GM11168 (cell line): ENCODE results near the gene EBLN2.
"Not testable (repeated sequence)": the region's sequence is repeated elsewhere in the genome, so short reads cannot be mapped to it uniquely, and the experiment has no call there.

Experiments
- in situ Hi-C: fragments of 300-500 bp; cut with MboI; formaldehyde crosslinking; loops from one replicate; pipeline ENCODE4 v1.12.0; 2022; ENCODE audit warnings: low sequenced_read_pairs; ENCODE audit not compliant: unreplicated experiment

The EBLN2 gene

GRCh38 chr3:73056014-73056844 lies 5.2 kb upstream of the EBLN2 start:
- in situ Hi-C loops: no loop called here

- in situ Hi-C loops: no loop called here
Measured at GRCh38 chr3:73056845-73057150, 4.7 kb upstream of the EBLN2 start.

- in situ Hi-C loops: no loop called here
Measured at GRCh38 chr3:73060302-73060723, 1.1 kb upstream of the EBLN2 start.

GRCh38 chr3:73066243-73066642 lies 4.8 kb downstream of the EBLN2 start:
- in situ Hi-C loops: not testable (repeated sequence)

- in situ Hi-C loops: no loop called here
Measured at GRCh38 chr3:73068419-73068818, 7.0 kb downstream of the EBLN2 start.

- in situ Hi-C loops: no loop called here
Measured at GRCh38 chr3:73069187-73069586, 7.7 kb downstream of the EBLN2 start.

GRCh38 chr3:73069775-73070444 lies 8.5 kb downstream of the EBLN2 start:
- in situ Hi-C loops: loop anchor here (5.0 kb wide), 1 partner anchor 128 kb away; no protein-coding TSS in a partner anchor

GRCh38 chr3:73070675-73071575 lies 9.5 kb downstream of the EBLN2 start:
- in situ Hi-C loops: loop anchor here (5.0 kb wide), 1 partner anchor 129 kb away; no protein-coding TSS in a partner anchor

GRCh38 chr3:73071952-73072351 lies 10.5 kb downstream of the EBLN2 start:
- in situ Hi-C loops: loop anchor here (5.0 kb wide), 1 partner anchor 130 kb away; no protein-coding TSS in a partner anchor

GRCh38 chr3:73072634-73073033 lies 11.2 kb downstream of the EBLN2 start:
- in situ Hi-C loops: loop anchor here (5.0 kb wide), 1 partner anchor 130 kb away; no protein-coding TSS in a partner anchor

GRCh38 chr3:73073091-73073707 lies 11.7 kb downstream of the EBLN2 start:
- in situ Hi-C loops: loop anchor here (5.0 kb wide), 1 partner anchor 131 kb away; no protein-coding TSS in a partner anchor

- in situ Hi-C loops: loop anchor here (5.0 to 25.0 kb wide), 4 partner anchors 132 to 1362 kb away; no protein-coding TSS in a partner anchor
Measured at GRCh38 chr3:73074781-73075180, 13.3 kb downstream of the EBLN2 start.

GRCh38 chr3:73080216-73080966 lies 18.9 kb downstream of the EBLN2 start:
- in situ Hi-C loops: loop anchor here (25.0 kb wide), 3 partner anchors 418 to 1368 kb away; no protein-coding TSS in a partner anchor

- in situ Hi-C loops: loop anchor here (25.0 kb wide), 3 partner anchors 419 to 1369 kb away; no protein-coding TSS in a partner anchor
Measured at GRCh38 chr3:73081140-73081539, 19.7 kb downstream of the EBLN2 start.

- in situ Hi-C loops: loop anchor here (25.0 kb wide), 3 partner anchors 422 to 1372 kb away; no protein-coding TSS in a partner anchor
Measured at GRCh38 chr3:73084170-73084569, 22.7 kb downstream of the EBLN2 start.

- in situ Hi-C loops: loop anchor here (25.0 kb wide), 3 partner anchors 424 to 1374 kb away; no protein-coding TSS in a partner anchor
Measured at GRCh38 chr3:73086071-73086494, 24.6 kb downstream of the EBLN2 start.

GRCh38 chr3:73094129-73094528 lies 32.7 kb downstream of the EBLN2 start:
- in situ Hi-C loops: loop anchor here (25.0 kb wide), 3 partner anchors 432 to 1382 kb away; no protein-coding TSS in a partner anchor

GRCh38 chr3:73094951-73095350 lies 33.5 kb downstream of the EBLN2 start:
- in situ Hi-C loops: loop anchor here (5.0 to 25.0 kb wide), 4 partner anchors 407 to 1383 kb away; no protein-coding TSS in a partner anchor
